Measurements from ENCODE around the gene CERS1.

The CERS1 gene

DNA sequence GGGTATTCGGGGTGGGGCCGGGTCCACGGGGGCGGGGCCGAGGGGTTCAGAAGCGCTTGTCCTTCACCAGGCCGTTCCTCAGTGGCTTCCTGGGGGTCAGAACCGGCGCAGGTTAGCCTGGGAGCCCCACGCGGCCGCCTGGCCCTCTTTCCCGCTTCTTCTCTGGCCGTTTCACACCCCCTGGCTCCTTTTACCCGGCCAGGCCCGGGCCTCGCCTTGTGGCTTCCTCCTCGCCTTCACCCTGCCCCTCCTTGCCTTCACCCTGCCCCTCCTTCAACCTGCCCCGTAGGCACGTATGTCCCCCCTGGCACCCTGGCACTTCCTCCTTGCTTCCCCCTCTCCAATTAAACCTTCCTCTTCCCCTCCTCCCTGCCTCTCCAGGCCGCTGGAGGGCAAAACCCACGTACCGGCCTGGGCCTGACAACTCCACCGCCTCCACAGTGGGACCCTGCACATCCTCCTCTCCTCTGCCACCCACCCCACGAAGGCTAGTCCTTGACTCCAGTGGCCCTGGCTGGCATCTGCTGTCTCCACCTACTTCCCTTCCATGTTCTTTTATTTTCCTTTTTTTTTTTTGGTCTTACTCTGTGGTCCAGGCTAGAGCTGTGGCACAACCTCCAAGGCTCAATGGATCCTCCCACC lies 25.3 kb downstream of the CERS1 start:
- Histone ChIP-seq H3K27me3 (replicated peaks; ENCODE audit: control insufficient read depth, insufficient read depth, low read length) (no peaks in the 10 kb centered on the region), H3K4me3 (replicated peaks; ENCODE audit: low read depth, low read length) (no peak overlapping the region), H3K36me3 (ENCODE audit: control insufficient read depth, insufficient read depth, low read length) (peaks cover 17% of the 10 kb centered on the region)
- no peak for DNase-seq (ENCODE audit: extremely low read depth, insufficient read length)
- no peak for TF ChIP-seq CTCF (IDR thresholded peaks at IDR 0.05; ENCODE audit: insufficient read depth, low read length, poor library complexity, severe bottlenecking)

- Histone ChIP-seq H3K27me3 (replicated peaks; ENCODE audit: control insufficient read depth, insufficient read depth, low read length) (no peaks in the 10 kb centered on the region), H3K36me3 (ENCODE audit: control insufficient read depth, insufficient read depth, low read length) (peaks cover 24% of the 10 kb centered on the region), H3K4me3 (replicated peaks; ENCODE audit: low read depth, low read length) (no peak overlapping the region)
Observed at GRCh38 chr19:18869781-18870530, 26.0 kb downstream of the CERS1 start.

GRCh38 chr19:18869023-18869618 lies 26.8 kb downstream of the CERS1 start:
- H3K27me3 ChIP-seq (replicated peaks; ENCODE audit: control insufficient read depth, insufficient read depth, low read length) = no peaks in the 10 kb centered on the region
- H3K4me3 ChIP-seq (replicated peaks; ENCODE audit: low read depth, low read length) = no peak overlapping the region
- DNase-seq (ENCODE audit: extremely low read depth, insufficient read length) = no peak
- no peak for TF ChIP-seq CTCF (IDR thresholded peaks at IDR 0.05; ENCODE audit: insufficient read depth, low read length, poor library complexity, severe bottlenecking)
- peaks cover 24% of the 10 kb centered on the region for H3K36me3 ChIP-seq (ENCODE audit: control insufficient read depth, insufficient read depth, low read length)

More at GRCh38 chr19:18869781-18870530, 26.0 kb downstream of the CERS1 start:
- TF ChIP-seq CTCF (IDR thresholded peaks at IDR 0.05; ENCODE audit: insufficient read depth, low read length, poor library complexity, severe bottlenecking) = no peak
- DNase-seq (ENCODE audit: extremely low read depth, insufficient read length) = no peak

- no peak overlapping the region for H3K4me3 ChIP-seq (replicated peaks; ENCODE audit: low read depth, low read length)
- TF ChIP-seq CTCF (IDR thresholded peaks at IDR 0.05; ENCODE audit: insufficient read depth, low read length, poor library complexity, severe bottlenecking) = no peak
- peaks cover 29% of the 10 kb centered on the region for H3K36me3 ChIP-seq (ENCODE audit: control insufficient read depth, insufficient read depth, low read length)
- no peaks in the 10 kb centered on the region for H3K27me3 ChIP-seq (replicated peaks; ENCODE audit: control insufficient read depth, insufficient read depth, low read length)
- no peak for DNase-seq (ENCODE audit: extremely low read depth, insufficient read length)
Observed at GRCh38 chr19:18868380-18869022, 27.5 kb downstream of the CERS1 start.

- Histone ChIP-seq H3K27me3 (replicated peaks; ENCODE audit: control insufficient read depth, insufficient read depth, low read length) (no peaks in the 10 kb centered on the region), H3K4me3 (replicated peaks; ENCODE audit: low read depth, low read length) (no peak overlapping the region), H3K36me3 (ENCODE audit: control insufficient read depth, insufficient read depth, low read length) (peaks cover 30% of the 10 kb centered on the region)
- no peak for DNase-seq (ENCODE audit: extremely low read depth, insufficient read length)
- TF ChIP-seq CTCF (IDR thresholded peaks at IDR 0.05; ENCODE audit: insufficient read depth, low read length, poor library complexity, severe bottlenecking) = no peak
Observed at GRCh38 chr19:18867751-18868150, 28.2 kb downstream of the CERS1 start.

Data from GM06990 (cell line).